ENCODE measurements around the gene PIGU. TPM values are rescaled to one million over a fixed set of nuclear protein-coding genes. Genes with fewer than 3 reads are reported as not detected.

The PIGU gene
- total RNA-seq, 1 experiment from 2014 or later, result 50.5 TPM

DNA sequence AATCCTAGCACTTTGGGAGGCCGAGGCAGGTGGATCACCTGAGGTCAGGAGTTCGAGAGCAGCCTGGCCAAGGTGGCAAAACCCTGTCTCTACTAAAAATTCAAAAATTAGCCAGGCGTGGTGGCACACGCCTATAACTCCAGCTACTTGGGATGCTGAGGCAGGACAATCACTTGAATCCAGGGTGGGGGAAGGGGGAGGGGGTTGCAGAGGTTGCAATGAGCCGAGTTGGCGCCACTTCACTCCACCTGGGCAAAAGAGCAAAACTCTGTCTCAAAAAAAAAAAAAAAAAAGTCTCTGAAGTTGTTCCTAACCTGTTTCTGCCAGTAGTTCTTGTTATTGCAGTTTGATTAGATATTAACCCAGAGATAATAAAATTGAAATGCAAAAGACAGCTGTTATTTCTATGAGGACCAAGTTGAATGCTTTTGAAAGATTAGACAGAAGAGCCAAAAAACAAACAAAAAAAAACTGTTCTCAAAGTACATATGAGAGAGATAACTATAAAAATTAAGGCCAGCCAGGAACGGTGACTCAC, 22.6 kb downstream of the PIGU start:
- H3K36me3 ChIP-seq, result peaks cover 10% of the 10 kb centered on the region; the same call in 1 of the 2 replicates
- H3K4me1 ChIP-seq, result no peaks in the 10 kb centered on the region
- no peak overlapping the region for H3K27ac ChIP-seq
- H3K9me3 ChIP-seq (replicated peaks), result no peaks in the 10 kb centered on the region
- no peak for DNase-seq
- H3K4me3 ChIP-seq, result no peak overlapping the region
- H3K27me3 ChIP-seq, result no peaks in the 10 kb centered on the region

DNA sequence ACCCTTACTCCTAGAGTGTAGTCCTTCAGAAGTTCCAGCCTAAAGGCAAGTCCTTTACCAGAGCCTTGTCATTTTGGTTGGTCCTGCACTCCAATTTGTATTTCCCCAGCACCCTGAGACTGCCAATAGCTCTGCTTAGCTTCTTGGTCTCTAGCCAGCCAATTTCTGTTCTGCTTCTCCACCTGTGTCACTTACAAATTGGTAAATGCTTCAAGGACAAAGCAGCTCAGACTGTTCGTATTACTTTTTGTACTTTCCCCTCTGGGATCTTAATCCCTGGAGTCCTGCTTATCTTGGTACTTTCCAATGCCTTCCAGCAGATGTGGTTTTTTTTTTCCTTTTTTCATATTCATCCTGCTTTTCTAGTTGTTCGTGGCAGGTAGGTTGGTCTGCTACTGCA, 25.7 kb downstream of the PIGU start:
- H3K27me3 ChIP-seq, result no peaks in the 10 kb centered on the region
- peaks cover 10% of the 10 kb centered on the region; the same call in 1 of the 2 replicates for H3K36me3 ChIP-seq
- H3K27ac ChIP-seq, result no peak overlapping the region
- no peak overlapping the region for H3K4me3 ChIP-seq
- DNase-seq, result no peak
- no peaks in the 10 kb centered on the region for H3K9me3 ChIP-seq (replicated peaks)
- H3K4me1 ChIP-seq, result no peaks in the 10 kb centered on the region

DNA sequence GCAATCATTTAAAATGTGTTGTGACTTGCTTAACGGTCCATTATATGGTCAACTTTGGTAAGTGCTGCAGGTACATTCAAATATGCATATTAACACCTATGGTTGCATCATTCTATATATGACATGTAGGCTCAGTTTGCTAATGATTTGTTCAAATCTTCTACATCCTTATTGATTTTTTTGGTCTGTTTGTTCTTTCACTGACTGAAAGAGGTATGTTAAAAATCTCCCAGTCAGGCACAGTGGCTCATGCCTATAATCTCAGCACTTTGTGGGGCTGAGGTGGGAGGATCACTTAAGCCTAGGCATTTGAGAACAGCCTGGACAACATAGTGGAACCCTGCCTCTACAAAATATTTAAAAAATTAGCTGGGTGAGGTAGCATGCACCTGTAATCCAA, 29.2 kb downstream of the PIGU start:
- no peak overlapping the region for H3K4me3 ChIP-seq
- DNase-seq, result no peak
- H3K9me3 ChIP-seq (replicated peaks), result no peaks in the 10 kb centered on the region
- no peaks in the 10 kb centered on the region for H3K27me3 ChIP-seq
- peaks cover 10% of the 10 kb centered on the region; the same call in 1 of the 2 replicates for H3K36me3 ChIP-seq
- H3K4me1 ChIP-seq, result no peaks in the 10 kb centered on the region
- no peak overlapping the region for H3K27ac ChIP-seq

DNA sequence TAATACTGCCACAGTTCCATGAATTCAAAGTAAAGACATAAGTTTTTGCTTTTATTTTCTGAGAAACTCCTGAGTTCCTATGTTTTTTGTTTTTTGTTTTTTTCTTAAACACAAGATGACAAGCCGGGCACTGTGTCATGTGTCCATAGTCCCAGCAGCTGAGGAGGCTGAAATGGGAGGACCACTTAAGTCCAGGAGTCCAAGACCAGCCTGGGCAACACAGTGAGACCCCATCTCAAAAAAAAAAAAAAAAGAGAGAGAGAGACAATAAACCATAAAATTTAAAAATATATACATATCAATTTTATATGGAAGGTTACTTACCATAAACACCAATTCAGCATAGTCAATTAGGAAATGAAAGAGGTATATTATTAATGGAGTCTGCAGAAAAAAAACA, 31.9 kb downstream of the PIGU start:
- no peak for DNase-seq
- Histone ChIP-seq H3K4me1 (peaks cover 6% of the 10 kb centered on the region), H3K36me3 (no peaks in the 10 kb centered on the region), H3K27ac (no peak overlapping the region), H3K9me3 (replicated peaks) (no peaks in the 10 kb centered on the region), H3K4me3 (no peak overlapping the region), H3K27me3 (no peaks in the 10 kb centered on the region)

DNA sequence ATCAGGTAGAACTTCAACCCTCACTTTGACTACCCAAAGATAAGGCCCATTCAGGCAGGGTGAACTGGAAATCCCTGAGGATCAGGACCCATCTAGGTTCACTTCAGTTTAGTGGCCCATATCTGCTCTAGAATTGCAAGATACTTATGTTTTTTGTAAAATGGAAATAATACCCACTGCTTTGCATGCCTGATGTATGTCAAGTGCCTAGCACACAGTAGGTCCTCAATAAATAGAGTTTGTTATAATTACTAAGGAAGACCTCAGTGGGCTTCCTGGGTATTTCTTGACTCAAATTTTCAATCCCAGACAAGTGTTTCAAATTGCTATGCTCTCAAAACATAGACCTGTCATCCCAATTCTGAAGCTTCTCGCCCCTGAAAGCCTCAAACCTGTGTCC, 32.5 kb downstream of the PIGU start:
- Histone ChIP-seq H3K9me3 (replicated peaks) (no peaks in the 10 kb centered on the region), H3K27ac (no peak overlapping the region), H3K4me1 (peaks cover 11% of the 10 kb centered on the region), H3K36me3 (no peaks in the 10 kb centered on the region), H3K27me3 (no peaks in the 10 kb centered on the region), H3K4me3 (no peak overlapping the region)
- DNase-seq, result no peak

DNA sequence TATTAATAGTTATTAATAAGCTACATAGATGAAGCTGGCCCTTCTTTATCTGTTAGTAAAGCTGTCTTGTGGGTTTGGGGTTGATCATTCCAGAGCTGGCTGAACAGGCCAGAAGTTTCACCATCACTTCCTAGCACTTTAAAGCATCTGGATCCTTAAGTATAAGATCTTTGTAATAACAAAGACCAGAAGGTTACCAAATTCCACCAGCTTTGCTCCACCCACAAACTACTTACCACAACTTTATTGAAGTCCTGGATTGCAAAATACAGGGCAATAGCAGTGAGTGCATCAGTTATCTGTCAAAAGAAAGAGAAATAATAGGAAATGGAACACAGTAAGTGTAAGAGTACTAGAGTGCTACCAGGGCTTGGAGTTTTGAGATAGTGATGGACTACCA, 33.0 kb downstream of the PIGU start:
- no peaks in the 10 kb centered on the region for H3K27me3 ChIP-seq
- H3K4me3 ChIP-seq, result no peak overlapping the region
- peaks cover 15% of the 10 kb centered on the region for H3K4me1 ChIP-seq
- H3K9me3 ChIP-seq (replicated peaks), result no peaks in the 10 kb centered on the region
- no peaks in the 10 kb centered on the region for H3K36me3 ChIP-seq
- H3K27ac ChIP-seq, result no peak overlapping the region
- DNase-seq, result no peak

DNA sequence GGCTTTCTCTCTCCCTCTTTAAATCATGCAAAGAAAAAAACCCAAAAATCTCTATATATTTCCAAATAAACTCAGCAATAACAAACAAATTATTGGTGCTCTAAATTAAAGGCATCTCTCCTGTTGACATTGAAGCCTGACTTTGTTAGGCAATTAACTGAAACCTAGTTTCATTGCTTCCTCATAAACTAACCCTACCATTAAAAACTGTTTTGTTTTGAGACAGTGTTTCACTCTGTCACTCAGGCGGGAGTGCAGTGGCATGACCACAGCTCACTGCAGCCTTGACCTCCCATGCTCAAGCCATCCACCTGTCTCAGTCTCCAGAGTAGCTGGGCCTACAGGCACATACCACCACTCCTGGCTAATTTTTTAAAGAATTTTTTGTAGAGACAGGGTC, 34.9 kb downstream of the PIGU start:
- DNase-seq, result no peak
- Histone ChIP-seq H3K4me3 (no peak overlapping the region), H3K27ac (no peak overlapping the region), H3K36me3 (peaks cover 9% of the 10 kb centered on the region), H3K27me3 (no peaks in the 10 kb centered on the region), H3K9me3 (replicated peaks) (no peaks in the 10 kb centered on the region), H3K4me1 (peaks cover 35% of the 10 kb centered on the region)

DNA sequence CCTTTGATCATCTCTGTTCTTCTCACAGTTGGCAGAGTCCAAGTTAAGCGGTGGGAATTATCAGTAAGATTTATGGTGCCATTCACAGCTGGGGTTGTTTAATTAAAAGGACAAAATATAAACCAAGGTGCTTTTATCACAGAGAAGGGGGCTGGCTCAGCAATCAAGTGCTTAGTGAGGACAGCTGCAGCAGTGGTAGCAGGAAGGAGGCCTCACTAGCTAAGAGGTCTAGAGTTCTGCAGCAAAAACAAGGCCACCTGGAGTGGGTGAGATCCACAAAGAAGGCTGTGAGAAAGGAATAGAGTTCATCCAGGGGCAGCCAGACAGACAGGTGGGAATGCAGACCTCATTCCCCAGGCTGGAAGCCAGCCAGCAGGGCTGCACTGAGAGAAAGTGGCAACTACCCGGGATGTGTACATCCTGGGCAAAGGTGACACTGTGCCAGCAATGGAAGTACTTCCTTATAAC, 37.1 kb downstream of the PIGU start:
- DNase-seq, result peak; percentile 88 to 96

DNA sequence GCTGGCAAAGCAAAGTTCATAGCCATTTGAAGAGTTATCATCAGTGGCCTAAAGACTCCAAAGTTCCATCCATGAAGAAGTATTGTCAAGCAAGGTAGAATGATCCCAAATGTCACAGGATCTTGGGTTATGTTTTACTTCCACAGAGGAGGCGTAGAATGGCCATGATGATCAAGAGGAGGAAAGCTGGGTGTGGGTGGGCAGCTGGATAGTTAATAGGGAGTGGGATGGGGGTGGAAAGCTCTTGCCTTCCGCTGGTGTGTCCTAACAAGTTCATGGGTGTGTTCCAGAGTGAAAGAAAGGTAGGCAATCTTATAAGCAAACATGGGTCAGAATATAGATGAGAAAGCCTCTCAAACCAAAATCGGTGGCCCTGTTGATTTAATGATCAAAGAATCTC, 38.4 kb downstream of the PIGU start:
- peaks cover 44% of the 10 kb centered on the region for H3K4me1 ChIP-seq
- H3K36me3 ChIP-seq, result peaks cover 20% of the 10 kb centered on the region
- H3K27ac ChIP-seq, result no peak overlapping the region
- no peak overlapping the region for H3K4me3 ChIP-seq
- DNase-seq, result no peak
- H3K27me3 ChIP-seq, result no peaks in the 10 kb centered on the region
- no peaks in the 10 kb centered on the region for H3K9me3 ChIP-seq (replicated peaks)

More for the DNA sequence above, 37.1 kb downstream of the PIGU start:
- Histone ChIP-seq H3K36me3 (peaks cover 14% of the 10 kb centered on the region), H3K27me3 (no peaks in the 10 kb centered on the region), H3K4me3 (no peak overlapping the region), H3K4me1 (peaks cover 44% of the 10 kb centered on the region), H3K27ac (peak overlapping the region; percentile 25), H3K9me3 (replicated peaks) (no peaks in the 10 kb centered on the region)

DNA sequence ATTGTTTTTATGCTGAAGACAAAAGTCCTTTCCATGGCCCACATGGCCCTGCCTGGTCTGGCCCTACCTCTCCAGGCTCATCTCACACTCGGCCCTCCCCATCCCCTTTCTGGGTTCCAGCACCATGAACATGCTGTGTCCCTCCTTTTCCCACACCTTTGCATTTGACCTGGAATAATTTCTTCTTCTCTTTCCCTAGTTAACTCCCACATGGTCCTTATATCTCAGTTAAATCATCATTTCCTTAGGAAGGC, 38.9 kb downstream of the PIGU start:
- no peaks in the 10 kb centered on the region for H3K27me3 ChIP-seq
- H3K4me1 ChIP-seq, result peaks cover 44% of the 10 kb centered on the region
- no peak for DNase-seq
- no peak overlapping the region for H3K4me3 ChIP-seq
- no peak overlapping the region for H3K27ac ChIP-seq
- H3K9me3 ChIP-seq (replicated peaks), result no peaks in the 10 kb centered on the region
- H3K36me3 ChIP-seq, result peaks cover 23% of the 10 kb centered on the region

DNA sequence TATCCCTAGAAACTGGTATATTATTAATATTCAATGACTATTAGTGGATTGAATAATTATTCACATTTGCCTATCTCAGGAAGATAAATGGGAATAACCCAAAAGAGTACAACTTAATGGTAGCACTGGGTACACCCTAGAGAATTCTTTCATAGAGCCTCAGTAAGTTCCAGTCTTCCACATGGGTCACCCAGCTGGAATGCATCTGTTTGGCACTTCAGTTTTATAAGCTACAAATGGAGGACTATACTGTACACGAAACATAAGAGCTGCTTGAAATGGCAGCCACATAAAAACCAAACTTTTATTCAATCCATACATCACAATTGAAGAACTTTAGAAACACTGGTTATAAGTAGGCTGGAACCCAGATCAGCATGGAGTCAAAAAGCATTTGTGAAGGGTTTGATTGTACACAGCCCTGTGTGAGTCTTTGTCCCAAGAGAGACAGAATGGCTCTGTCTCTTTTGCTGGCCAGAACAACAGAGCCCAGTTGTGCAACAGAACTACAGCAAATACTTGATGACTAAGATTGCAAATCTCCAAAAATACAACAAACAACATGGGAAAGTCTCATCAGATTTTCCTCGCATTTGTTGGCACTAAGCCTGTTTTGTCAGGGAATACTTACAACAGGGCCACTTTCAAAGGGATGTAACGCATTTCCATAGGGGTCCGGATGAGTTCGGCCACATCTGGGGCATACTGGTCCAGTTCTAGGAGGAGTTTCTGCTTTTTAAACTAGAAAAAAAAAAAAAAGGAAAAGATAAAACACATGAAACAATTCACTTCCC, 39.5 kb downstream of the PIGU start:
- no peaks in the 10 kb centered on the region for H3K27me3 ChIP-seq
- peaks cover 27% of the 10 kb centered on the region for H3K36me3 ChIP-seq
- H3K27ac ChIP-seq, result peak overlapping the region; percentile 10
- H3K4me1 ChIP-seq, result peaks cover 44% of the 10 kb centered on the region
- H3K4me3 ChIP-seq, result no peak overlapping the region
- no peaks in the 10 kb centered on the region for H3K9me3 ChIP-seq (replicated peaks)
- DNase-seq, result peak in 1 of 2 experiments; percentile 30

DNA sequence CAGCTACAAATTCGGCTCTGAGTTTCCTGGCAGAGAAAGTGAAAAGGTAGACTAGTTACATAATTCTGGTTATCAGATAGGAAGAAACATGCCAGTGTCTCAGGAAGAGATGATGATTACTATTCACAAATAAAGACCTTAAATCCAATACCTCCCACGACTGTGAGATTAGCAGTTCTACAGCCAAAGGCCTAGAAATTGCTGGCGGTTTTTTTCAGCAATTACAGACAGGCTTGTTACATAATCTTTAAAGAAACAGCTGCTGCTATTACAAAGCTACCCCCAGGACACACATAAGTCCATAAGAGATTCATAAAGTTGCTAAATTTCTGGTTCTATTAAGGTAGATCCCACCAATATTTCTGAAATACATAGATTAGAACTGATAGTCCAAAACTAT, 40.2 kb downstream of the PIGU start:
- no peaks in the 10 kb centered on the region for H3K27me3 ChIP-seq
- no peak overlapping the region for H3K4me3 ChIP-seq
- no peaks in the 10 kb centered on the region for H3K9me3 ChIP-seq (replicated peaks)
- DNase-seq, result peak; percentile 44 to 79
- H3K36me3 ChIP-seq, result peaks cover 31% of the 10 kb centered on the region
- peak overlapping the region; percentile 10 for H3K27ac ChIP-seq
- H3K4me1 ChIP-seq, result peaks cover 44% of the 10 kb centered on the region

DNA sequence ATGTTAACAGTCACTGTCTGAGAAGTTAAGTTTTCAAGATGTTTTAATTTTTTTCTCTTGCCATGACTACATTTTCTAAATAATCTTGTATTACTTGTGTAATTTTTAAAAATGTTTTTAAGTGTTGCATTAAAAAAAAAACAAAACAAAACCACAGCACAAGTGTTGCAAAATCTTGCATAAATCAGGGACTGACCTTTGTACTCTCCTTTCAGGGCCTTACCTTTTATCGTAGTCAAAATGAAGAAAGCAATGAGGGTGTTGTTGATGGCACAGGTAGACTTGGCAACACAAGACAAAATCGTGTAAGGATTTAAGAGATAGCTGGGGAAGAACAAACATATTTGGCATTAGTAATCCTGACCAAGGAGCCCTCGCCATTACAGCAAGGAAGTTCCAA, 42.5 kb downstream of the PIGU start:
- peaks cover 38% of the 10 kb centered on the region for H3K4me1 ChIP-seq
- no peak for DNase-seq
- no peak overlapping the region for H3K27ac ChIP-seq
- no peaks in the 10 kb centered on the region for H3K27me3 ChIP-seq
- H3K36me3 ChIP-seq, result peaks cover 33% of the 10 kb centered on the region
- H3K4me3 ChIP-seq, result no peak overlapping the region
- H3K9me3 ChIP-seq (replicated peaks), result no peaks in the 10 kb centered on the region

DNA sequence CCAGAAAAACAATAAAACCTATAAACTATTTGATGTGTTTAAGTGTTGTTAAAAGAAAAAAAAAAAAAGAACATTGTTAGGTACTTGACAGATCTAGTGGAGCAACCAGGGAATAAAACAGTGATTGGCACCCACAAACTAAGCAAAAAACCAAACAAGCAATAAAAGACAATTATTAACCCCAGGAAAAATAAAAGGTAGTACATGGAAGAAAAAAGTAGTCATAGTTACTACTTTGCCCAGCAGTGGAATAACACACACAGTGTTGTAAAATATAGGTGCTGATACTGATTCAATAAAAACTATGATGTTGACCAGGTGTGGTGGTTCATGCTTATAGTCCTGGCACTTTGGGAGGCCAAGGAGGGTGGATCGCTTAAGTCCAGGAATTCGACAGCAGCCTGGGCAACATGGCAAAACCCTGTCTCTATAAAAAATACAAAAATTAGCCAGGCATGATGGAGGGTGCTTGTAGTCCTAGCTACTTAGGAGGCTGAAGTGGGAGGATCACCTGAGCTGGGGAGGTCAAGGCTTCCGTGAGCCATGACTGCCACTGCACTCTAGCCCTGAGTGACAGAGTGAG, 43.9 kb downstream of the PIGU start:
- H3K27ac ChIP-seq, result no peak overlapping the region

DNA sequence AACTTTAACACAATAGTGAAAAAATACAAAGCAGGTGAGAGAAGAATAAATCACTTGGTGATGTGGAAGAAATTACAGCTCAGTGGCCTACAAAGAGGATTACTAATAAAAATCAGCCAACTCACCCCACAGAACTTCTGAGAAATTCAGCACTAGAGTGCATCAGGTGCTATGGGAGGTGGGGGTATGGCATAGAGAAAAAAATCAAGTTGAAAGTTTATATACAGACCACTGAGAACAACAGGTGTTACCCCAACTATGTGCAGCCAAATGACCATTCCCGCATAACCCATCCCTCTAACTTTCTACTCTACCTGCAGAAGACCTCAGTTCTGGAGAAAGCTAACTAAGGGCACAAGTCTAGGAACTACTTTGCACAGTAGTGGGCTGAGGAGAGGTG, 47.0 kb downstream of the PIGU start:
- no peaks in the 10 kb centered on the region for H3K27me3 ChIP-seq
- no peak overlapping the region for H3K4me3 ChIP-seq
- H3K36me3 ChIP-seq, result peaks cover 24% of the 10 kb centered on the region
- H3K4me1 ChIP-seq, result peaks cover 6% of the 10 kb centered on the region; the same call in 1 of the 2 replicates
- DNase-seq, result no peak
- H3K27ac ChIP-seq, result no peak overlapping the region
- H3K9me3 ChIP-seq (replicated peaks), result no peaks in the 10 kb centered on the region

More for the DNA sequence above, 43.9 kb downstream of the PIGU start:
- Histone ChIP-seq H3K36me3 (peaks cover 32% of the 10 kb centered on the region), H3K27me3 (no peaks in the 10 kb centered on the region), H3K4me1 (peaks cover 25% of the 10 kb centered on the region), H3K4me3 (no peak overlapping the region), H3K9me3 (replicated peaks) (no peaks in the 10 kb centered on the region)
- DNase-seq, result no peak
